Lower leg skin (tissue), 4 donors: ENCODE measurements around the gene LMOD2. TPM values are rescaled to one million over a fixed set of nuclear protein-coding genes. Genes with fewer than 3 reads are reported as not detected.

Source experiments
- DNase-seq, 2 donors: peaks; one replicate each; pipeline ENCODE4 v3.0.0-alpha.2; 2019; ENCODE audit warnings: low spot score in 2 of 2
- H3K4me3 ChIP-seq: fragments of 200-600 bp; sonication (generic); 2 replicates; pipeline ENCODE4 v1.5.1; 2017; ENCODE audit warnings: mild to moderate bottlenecking, low read depth; ENCODE audit not compliant: poor library complexity, severe bottlenecking
- CTCF ChIP-seq, 3 donors: fragments of 450-650 bp; IDR thresholded peaks; one replicate each; pipeline ENCODE4 v1.5.1; 2016; ENCODE audit warnings: antibody characterized with exemption in 3 of 3, mild to moderate bottlenecking in 3 of 3, moderate library complexity in 2 of 3
- POLR2A ChIP-seq, 2 donors: fragments of 450-650 bp; IDR thresholded peaks; one replicate each; pipeline ENCODE4 v1.6.1; 2016 to 2017; ENCODE audit warnings: antibody characterized with exemption in 2 of 2, mild to moderate bottlenecking in 1 of 2, moderate library complexity in 1 of 2
- WGBS, 2 donors: methylation state at CpG; one replicate each; pipeline ENCODE4 v1.1.5; 2018; 5-methylcytosine and 5-hydroxymethylcytosine counted together
- intact Hi-C: fragments of 100-400 bp; cut with DNase I; formaldehyde crosslinking; loops from one replicate; pipeline ENCODE4 v1.15.0; 2023; ENCODE audit warnings: low total_unique reads
- total RNA-seq, 4 donors: library from RNA; depleted of rRNA; stranded (reverse); fragments of >200 nt; gene quantifications; one replicate each; pipeline ENCODE4 v1.1.0, GENCODE V29; 2016

Gene LMOD2
- total RNA-seq, 4 donors from 2014 or later = not detected

- no peak overlapping the region for H3K4me3 ChIP-seq
- intact Hi-C loops = no loop called here
- DNase-seq = no peak
- WGBS, 2 donors = 81 to 84% methylated on average over 8 of the region's 8 CpGs
- TF ChIP-seq POLR2A (IDR thresholded peaks at IDR 0.05) = no peak
Observed at GRCh38 chr7:123660514-123661354, 5.1 kb downstream of the LMOD2 start.

- no peak for DNase-seq
- intact Hi-C loops = no loop called here
- no peak overlapping the region for H3K4me3 ChIP-seq
- TF ChIP-seq POLR2A (IDR thresholded peaks at IDR 0.05) (no peak), CTCF (IDR thresholded peaks at IDR 0.05) (no peak)
- 57 to 70% methylated on average over 1 of the region's 1 CpG for WGBS, 2 donors
Observed at GRCh38 chr7:123661765-123662164, 6.1 kb downstream of the LMOD2 start.

GRCh38 chr7:123662293-123662692 lies 6.6 kb downstream of the LMOD2 start:
- no peak for TF ChIP-seq POLR2A (IDR thresholded peaks at IDR 0.05)
- no peak for TF ChIP-seq CTCF (IDR thresholded peaks at IDR 0.05)
- intact Hi-C loops = no loop called here
- H3K4me3 ChIP-seq = no peak overlapping the region
- WGBS, 2 donors = 92 to 94% methylated on average over 15 of the region's 15 CpGs
- no peak for DNase-seq

- intact Hi-C loops = no loop called here
- TF ChIP-seq POLR2A (IDR thresholded peaks at IDR 0.05) (no peak), CTCF (IDR thresholded peaks at IDR 0.05) (no peak)
- 61 to 66% methylated on average over 3 of the region's 3 CpGs for WGBS, 2 donors
- H3K4me3 ChIP-seq = no peak overlapping the region
- no peak for DNase-seq
Observed at GRCh38 chr7:123662755-123663154, 7.1 kb downstream of the LMOD2 start.

GRCh38 chr7:123663200-123663599 lies 7.5 kb downstream of the LMOD2 start:
- DNase-seq = no peak
- TF ChIP-seq POLR2A (IDR thresholded peaks at IDR 0.05) (no peak), CTCF (IDR thresholded peaks at IDR 0.05) (no peak)

GRCh38 chr7:123665157-123665556 lies 9.5 kb downstream of the LMOD2 start:
- intact Hi-C loops = no loop called here
- H3K4me3 ChIP-seq = no peak overlapping the region
- no peak for DNase-seq
- whole genome bisulfite sequencing, 2 donors = 87 to 88% methylated on average over 2 of the region's 2 CpGs
- TF ChIP-seq CTCF (IDR thresholded peaks at IDR 0.05) (no peak), POLR2A (IDR thresholded peaks at IDR 0.05) (no peak)

More at GRCh38 chr7:123663200-123663599, 7.5 kb downstream of the LMOD2 start:
- intact Hi-C loops = no loop called here
- H3K4me3 ChIP-seq = no peak overlapping the region
- 92 to 93% methylated on average over 6 of the region's 6 CpGs for WGBS, 2 donors
